Endothelial cell of umbilical vein (primary cell): ENCODE measurements around the gene GSE1. TPM values are rescaled to one million over a fixed set of nuclear protein-coding genes. Genes with fewer than 3 reads are reported as not detected.

Source experiments
- BruUV-seq: library from RNA; stranded (reverse); fragments of 400-500 nt; replicated peaks from 2 replicates; lab custom pipeline; 2021; lab: Mats Ljungman, UMichigan
- CTCF ChIA-PET: fragments of 300-600, 350-600 bp; sonication (Branson Sonifier 250); formaldehyde crosslinking; loops from one replicate; lab custom pipeline; 2021; ENCODE audit warnings: antibody characterized with exemption, inconsistent platforms; lab: Charles Lee
- POLR2A ChIA-PET: fragments of 300-600, 350-600 bp; sonication (Branson Sonifier 250); formaldehyde crosslinking; loops from one replicate; lab custom pipeline; 2021; ENCODE audit warnings: antibody characterized with exemption, inconsistent platforms; lab: Charles Lee
- DNase-seq: peaks from one replicate; pipeline ENCODE4 v3.0.0-alpha.2; 2011; ENCODE audit warnings: low read depth, low spot score
- FAIRE-seq: peaks from 2 replicates; lab custom pipeline; 2011; peaks lifted over from hg19 to GRCh38; lab: Jason Lieb, UNC
- H2AFZ ChIP-seq: 2 replicates; pipeline ENCODE4 v1.6.0; 2012; ENCODE audit warnings: low read depth, low read length, control low read depth, inconsistent platforms
- H3K27ac ChIP-seq: 2 replicates; pipeline ENCODE4 v1.5.1; 2011; ENCODE audit warnings: low read depth, mild to moderate bottlenecking, control low read depth, low read length, moderate library complexity; ENCODE audit not compliant: insufficient read depth
- H3K27me3 ChIP-seq, 2 experiments: 2 replicates each; pipeline versions ENCODE4 v1.6.0 to v1.6.1; 2011; ENCODE audit warnings: low read length in 2 of 2, mixed read lengths in 1 of 2; ENCODE audit not compliant: control insufficient read depth in 2 of 2, insufficient read depth in 2 of 2
- H3K36me3 ChIP-seq, 2 experiments: 2 replicates in 1 of 2; 3 replicates in 1 of 2; pipeline ENCODE4 v1.5.1; 2011; ENCODE audit warnings: low read length in 2 of 2, mild to moderate bottlenecking in 1 of 2, moderate library complexity in 1 of 2; ENCODE audit not compliant: control insufficient read depth in 2 of 2, insufficient read depth in 2 of 2; ENCODE audit errors: extremely low read depth in 1 of 2
- H3K4me1 ChIP-seq: 3 replicates; pipeline ENCODE4 v1.5.1; 2011; ENCODE audit warnings: mild to moderate bottlenecking, low read length; ENCODE audit not compliant: control insufficient read depth, insufficient read depth; ENCODE audit errors: extremely low read depth
- H3K4me2 ChIP-seq: 2 replicates; pipeline ENCODE4 v1.6.1; 2011; ENCODE audit warnings: low read length, control low read depth, mixed read lengths; ENCODE audit not compliant: insufficient read depth
- H3K4me3 ChIP-seq, 3 experiments: fragments of 200-600 bp in 1 of 3; sonication (generic), shearing (Covaris generic) in 1 of 3; replicated peaks in 1 of 3; 2 replicates each; pipeline ENCODE4 v1.5.1; 2011 to 2016; ENCODE audit warnings: control low read depth in 3 of 3, low read length in 3 of 3, mild to moderate bottlenecking in 2 of 3, inconsistent platforms in 1 of 3, low read depth in 1 of 3, moderate library complexity in 1 of 3; ENCODE audit not compliant: insufficient read depth in 1 of 3
- H3K79me2 ChIP-seq: 2 replicates; pipeline ENCODE4 v1.6.0; 2012; ENCODE audit warnings: low read length, inconsistent platforms; ENCODE audit not compliant: control insufficient read depth, insufficient read depth
- H3K9ac ChIP-seq: replicated peaks from 2 replicates; pipeline ENCODE3; 2011; ENCODE audit warnings: low read length, control low read depth; ENCODE audit not compliant: insufficient read depth; ENCODE audit errors: extremely low read depth
- H3K9me1 ChIP-seq: replicated peaks from 3 replicates; pipeline ENCODE4 v1.6.0; 2011; ENCODE audit warnings: mild to moderate bottlenecking, low read length; ENCODE audit not compliant: control insufficient read depth, insufficient read depth; ENCODE audit errors: extremely low read depth
- H3K9me3 ChIP-seq: replicated peaks from 2 replicates; pipeline ENCODE4 v1.5.1; 2012; ENCODE audit warnings: low read length, inconsistent platforms; ENCODE audit not compliant: control insufficient read depth, insufficient read depth
- H4K20me1 ChIP-seq: replicated peaks from 2 replicates; pipeline ENCODE3; 2011; ENCODE audit warnings: mild to moderate bottlenecking, low read length; ENCODE audit not compliant: control insufficient read depth, insufficient read depth; ENCODE audit errors: extremely low read depth
- CTCF ChIP-seq, 2 donors: IDR thresholded peaks; 1 replicate in 1 of 2; 2 replicates in 1 of 2; pipeline ENCODE4 v1.5.1; 2011; ENCODE audit warnings: low read length in 2 of 2, mild to moderate bottlenecking in 2 of 2, moderate library complexity in 2 of 2, control low read depth in 1 of 2, inconsistent platforms in 1 of 2, low read depth in 1 of 2; ENCODE audit not compliant: insufficient read depth in 1 of 2; ENCODE audit errors: extremely low read depth in 1 of 2
- EZH2 ChIP-seq: IDR thresholded peaks from 2 replicates; pipeline ENCODE4 v1.6.1; 2012; ENCODE audit warnings: borderline replicate concordance, low read depth, mild to moderate bottlenecking, moderate library complexity, low read length, inconsistent platforms; ENCODE audit not compliant: severe bottlenecking
- FOS ChIP-seq: IDR thresholded peaks from 2 replicates; pipeline ENCODE4 v1.6.1; 2011; ENCODE audit warnings: mild to moderate bottlenecking, low read length, moderate library complexity, borderline replicate concordance; ENCODE audit not compliant: insufficient read depth
- GATA2 ChIP-seq: IDR thresholded peaks from 2 replicates; pipeline ENCODE4 v1.7.0; 2011; ENCODE audit warnings: low read depth, mild to moderate bottlenecking, moderate library complexity, mixed read lengths, low read length; ENCODE audit not compliant: insufficient read length, insufficient read depth
- JUN ChIP-seq: IDR thresholded peaks from 2 replicates; pipeline ENCODE4 v1.6.1; 2011; ENCODE audit warnings: borderline replicate concordance, low read depth; ENCODE audit not compliant: insufficient read length, insufficient read depth
- MAX ChIP-seq: IDR thresholded peaks from 2 replicates; pipeline ENCODE4 v1.6.1; 2011; ENCODE audit not compliant: insufficient read depth, insufficient read length
- MYC ChIP-seq: IDR thresholded peaks from one replicate; pipeline ENCODE4 v1.6.1; 2011; ENCODE audit warnings: mild to moderate bottlenecking, low read depth, low read length
- POLR2A ChIP-seq: IDR thresholded peaks from 2 replicates; pipeline ENCODE4 v1.6.1; 2012; ENCODE audit warnings: low read depth, mild to moderate bottlenecking, control low read depth, low read length
- POLR2AphosphoS5 ChIP-seq: IDR thresholded peaks from 2 replicates; pipeline ENCODE4 v1.6.1; 2012; ENCODE audit warnings: low read depth, mild to moderate bottlenecking, control low read depth, low read length, moderate library complexity; ENCODE audit not compliant: insufficient read depth
- dilution Hi-C: fragments of 300-500 bp; cut with MboI; formaldehyde crosslinking; loops from one replicate; pipeline ENCODE4 v1.15.0; 2019; ENCODE audit warnings: low sequenced_read_pairs; ENCODE audit not compliant: extremely low pct_ligation_motif_present
- intact Hi-C: fragments of 100-400 bp; cut with micrococcal nuclease; formaldehyde crosslinking; loops from one replicate; pipeline ENCODE4 v1.10.0; 2022
- polyA plus RNA-seq, 4 experiments: library from polyadenylated mRNA; depleted of rRNA in 3 of 4; stranded (reverse) in 3 of 4; unstranded in 1 of 4; fragments of >200 nt; gene quantifications; 2 replicates each; pipeline versions ENCODE4 v1.2.1 to v1.2.3, GENCODE V29; 2011 to 2012; ENCODE audit warnings: missing spikeins in 1 of 4
- total RNA-seq: library from RNA; stranded (reverse); gene quantifications from 2 replicates; pipeline ENCODE4 v1.2.3, GENCODE V29; 2021

Gene GSE1
- total and polyA plus RNA-seq, 2 donors (not counting 3 experiments of a cell fraction or from before 2014, with no cell fraction given) = 4.2 to 18.3 TPM

DNA sequence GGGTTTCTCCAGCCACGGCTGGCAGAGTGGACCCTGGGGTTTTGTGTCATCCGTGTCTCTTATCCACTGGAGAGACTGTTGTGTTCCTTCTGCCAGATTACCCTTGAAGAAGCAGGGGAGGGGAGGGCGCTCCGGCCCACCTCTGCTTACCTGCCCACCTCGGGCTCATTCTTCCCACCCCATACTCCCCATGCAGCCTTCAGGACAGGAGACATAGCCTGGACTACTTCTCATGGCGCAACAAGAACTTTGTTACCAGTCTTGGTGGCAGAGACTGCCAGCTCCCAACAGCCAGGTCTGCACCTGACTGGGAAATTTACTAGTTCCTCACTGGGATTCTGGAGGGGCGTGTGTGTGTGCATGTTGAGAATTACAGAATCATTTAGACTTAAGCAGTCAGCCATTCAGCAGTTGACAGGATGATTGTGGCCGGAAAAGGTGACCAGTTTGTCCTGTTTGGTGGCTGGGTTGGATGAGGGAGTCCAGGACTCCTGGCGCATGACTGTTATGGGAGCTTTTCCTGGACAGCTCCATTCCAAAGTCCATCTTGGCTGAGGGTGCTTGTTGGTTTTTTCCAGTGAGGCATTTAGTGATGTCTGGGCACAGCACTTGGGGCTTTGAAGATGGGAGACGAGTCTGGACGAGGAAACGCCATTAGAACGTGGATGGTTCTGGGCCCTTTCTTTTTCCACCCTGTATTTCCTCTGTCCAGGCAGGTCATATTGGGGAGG is 8.7 kb downstream of the GSE1 start:
- H3K79me2 ChIP-seq = no peaks in the 10 kb centered on the region

More for the DNA sequence above, 8.7 kb downstream of the GSE1 start:
- Histone ChIP-seq H4K20me1 (no peaks in the 10 kb centered on the region), H3K27me3 (no peaks in the 10 kb centered on the region), H3K27ac (no peak overlapping the region), H3K9ac (no peak overlapping the region), H2AFZ (no peak overlapping the region), H3K9me3 (no peaks in the 10 kb centered on the region), H3K4me1 (no peaks in the 10 kb centered on the region), H3K4me3 (no peak overlapping the region), H3K9me1 (no peaks in the 10 kb centered on the region), H3K4me2 (no peak overlapping the region), H3K36me3 (no peaks in the 10 kb centered on the region)
- intact Hi-C loops = no loop called here
- ChIA-PET POLR2A (interaction anchor here (0.6 kb wide), 1 partner anchor 9 kb away, joined by 3 read pairs; the partner anchor contains the start of gene GSE1), CTCF (no interaction called here)
- no peak for DNase-seq
- TF ChIP-seq POLR2A (no peak), CTCF (IDR thresholded peaks at IDR 0.05; ENCODE audit: extremely low read depth in 1 of 2, insufficient read depth in 1 of 2, low read depth in 1 of 2, low read length in 2 of 2) (no peak), POLR2AphosphoS5 (no peak), FOS (no peak), GATA2 (no peak), JUN (no peak), MYC (no peak), EZH2 (no peak), MAX (no peak)
- dilution Hi-C loops = no loop called here
- no TSS peak for BruUV-seq
- no peak for FAIRE-seq
